H1 (cell line): Measurements from ENCODE around the gene SEMA3C. TPM values are rescaled to one million over a fixed set of nuclear protein-coding genes. Genes with fewer than 3 reads are reported as not detected.

Source experiments
- CTCF ChIA-PET: fragments of 300-600 bp; sonication (Branson Sonifier 250); formaldehyde crosslinking; loops from one replicate; lab custom pipeline; 2021; ENCODE audit not compliant: partially characterized antibody; lab: Charles Lee
- POLR2A ChIA-PET: fragments of 300-600 bp; sonication (Branson Sonifier 250); formaldehyde crosslinking; loops from one replicate; lab custom pipeline; 2021; ENCODE audit warnings: inconsistent platforms; ENCODE audit not compliant: partially characterized antibody; lab: Charles Lee
- DNase-seq, 2 experiments: peaks; one replicate each; pipeline versions ENCODE4 v3.0.0 to v3.0.0-alpha.2; 2010 to 2022; ENCODE audit warnings: low spot score in 2 of 2, low read depth in 1 of 2, mixed read lengths in 1 of 2
- FAIRE-seq: peaks from 2 replicates; lab custom pipeline; 2011; peaks lifted over from hg19 to GRCh38; lab: Jason Lieb, UNC
- H2AFZ ChIP-seq: 2 replicates; pipeline ENCODE4 v1.8.1; 2012; ENCODE audit warnings: low read length, inconsistent platforms
- H2AK5ac ChIP-seq: 2 replicates; pipeline ENCODE4 v1.6.1; 2013; ENCODE audit warnings: low read depth, low read length
- H2BK120ac ChIP-seq: replicated peaks from 2 replicates; pipeline ENCODE3; 2013; ENCODE audit warnings: low read depth, low read length, inconsistent platforms
- H2BK12ac ChIP-seq: 2 replicates; pipeline ENCODE4 v1.6.1; 2013; ENCODE audit warnings: low read depth, low read length
- H2BK15ac ChIP-seq: 2 replicates; pipeline ENCODE4 v1.6.1; 2013; ENCODE audit warnings: low read length
- H2BK20ac ChIP-seq: 2 replicates; pipeline ENCODE4 v1.6.1; 2013; ENCODE audit warnings: low read length
- H2BK5ac ChIP-seq: 2 replicates; pipeline ENCODE4 v1.6.1; 2013; ENCODE audit warnings: low read depth, low read length
- H3K14ac ChIP-seq: 2 replicates; pipeline ENCODE4 v1.6.1; 2013; ENCODE audit warnings: inconsistent platforms; ENCODE audit not compliant: insufficient read length
- H3K18ac ChIP-seq: 2 replicates; pipeline ENCODE4 v1.6.1; 2013; ENCODE audit warnings: low read length; ENCODE audit errors: extremely low read depth
- H3K23ac ChIP-seq: 2 replicates; pipeline ENCODE4 v1.6.1; 2013; ENCODE audit warnings: inconsistent platforms; ENCODE audit not compliant: insufficient read length
- H3K23me2 ChIP-seq: 2 replicates; pipeline ENCODE4 v1.6.1; 2013; ENCODE audit warnings: low read depth, low read length
- H3K27ac ChIP-seq: 2 replicates; pipeline ENCODE4 v1.6.1; 2011; ENCODE audit warnings: low read depth, low read length, inconsistent platforms
- H3K27me3 ChIP-seq, 4 experiments: replicated peaks in 1 of 4; 1 replicate in 1 of 4; 2 replicates in 3 of 4; pipeline versions ENCODE4 v1.6.1 to v1.8.1; 2011 to 2013; ENCODE audit warnings: low read length in 3 of 4, mild to moderate bottlenecking in 3 of 4, inconsistent platforms in 2 of 4, mixed read lengths in 2 of 4, moderate library complexity in 1 of 4; ENCODE audit not compliant: control insufficient read depth in 3 of 4, insufficient read depth in 3 of 4; ENCODE audit errors: extremely low read depth in 1 of 4
- H3K36me3 ChIP-seq, 4 experiments: 2 replicates each; pipeline versions ENCODE4 v1.6.1 to v1.8.1; 2011 to 2013; ENCODE audit warnings: mild to moderate bottlenecking in 4 of 4, low read length in 3 of 4, moderate library complexity in 2 of 4, control low read depth in 1 of 4, inconsistent platforms in 1 of 4; ENCODE audit not compliant: insufficient read depth in 4 of 4, control insufficient read depth in 2 of 4
- H3K4ac ChIP-seq: replicated peaks from 2 replicates; pipeline ENCODE3; 2013; ENCODE audit warnings: low read length, low read depth, mixed read lengths, inconsistent platforms; ENCODE audit not compliant: insufficient read length
- H3K4me1 ChIP-seq, 4 experiments: replicated peaks in 1 of 4; 1 replicate in 1 of 4; 2 replicates in 3 of 4; pipeline versions ENCODE4 v1.6.1 to v1.8.1; 2011 to 2013; ENCODE audit warnings: low read length in 3 of 4, inconsistent platforms in 2 of 4, mixed read lengths in 1 of 4; ENCODE audit not compliant: insufficient read depth in 4 of 4, control insufficient read depth in 3 of 4
- H3K4me2 ChIP-seq, 2 experiments: 2 replicates each; pipeline versions ENCODE4 v1.6.1 to v1.8.1; 2011 to 2013; ENCODE audit warnings: low read depth in 2 of 2, low read length in 2 of 2, control low read depth in 1 of 2, inconsistent platforms in 1 of 2, mild to moderate bottlenecking in 1 of 2; ENCODE audit not compliant: insufficient read depth in 1 of 2
- H3K4me3 ChIP-seq, 4 experiments: fragments of 200-600, 300-600 bp in 1 of 4; sonication (generic), shearing (Covaris generic), sonication (Bioruptor Twin) in 1 of 4; 2 replicates each; pipeline versions ENCODE4 v1.5.1 to v1.8.1; 2011 to 2016; ENCODE audit warnings: low read length in 4 of 4, low read depth in 3 of 4, control low read depth in 2 of 4, inconsistent platforms in 2 of 4, mild to moderate bottlenecking in 2 of 4, mixed read lengths in 1 of 4, moderate library complexity in 1 of 4; ENCODE audit not compliant: insufficient read depth in 2 of 4; ENCODE audit errors: extremely low read depth in 1 of 4
- H3K56ac ChIP-seq: replicated peaks from 2 replicates; pipeline ENCODE3; 2013; ENCODE audit warnings: low read depth, mild to moderate bottlenecking, mixed read lengths, low read length, inconsistent platforms; ENCODE audit not compliant: insufficient read length
- H3K79me1 ChIP-seq: 2 replicates; pipeline ENCODE4 v1.6.1; 2013; ENCODE audit warnings: low read depth, low read length, control low read depth
- H3K79me2 ChIP-seq, 2 experiments: 2 replicates each; pipeline versions ENCODE4 v1.6.1 to v1.8.1; 2012 to 2013; ENCODE audit warnings: low read length in 2 of 2, mild to moderate bottlenecking in 2 of 2, inconsistent platforms in 1 of 2; ENCODE audit not compliant: insufficient read depth in 2 of 2, control insufficient read depth in 1 of 2
- H3K9ac ChIP-seq, 4 experiments: replicated peaks in 1 of 4; 1 replicate in 1 of 4; 2 replicates in 3 of 4; pipeline versions ENCODE4 v1.6.1 to v1.8.1; 2011 to 2013; ENCODE audit warnings: low read depth in 3 of 4, low read length in 3 of 4, control low read depth in 2 of 4, mild to moderate bottlenecking in 2 of 4, moderate library complexity in 2 of 4, inconsistent platforms in 1 of 4; ENCODE audit errors: extremely low read depth in 1 of 4
- H3K9me3 ChIP-seq, 2 experiments: 2 replicates each; pipeline versions ENCODE4 v1.6.1 to v1.8.1; 2012 to 2013; ENCODE audit warnings: mild to moderate bottlenecking in 2 of 2, moderate library complexity in 2 of 2, control low read depth in 1 of 2, inconsistent platforms in 1 of 2, low read depth in 1 of 2, low read length in 1 of 2, mixed read lengths in 1 of 2; ENCODE audit not compliant: insufficient read depth in 2 of 2
- H4K20me1 ChIP-seq, 2 experiments: replicated peaks in 1 of 2; 2 replicates each; pipeline versions ENCODE3 to v1.8.1; 2011 to 2013; ENCODE audit warnings: inconsistent platforms in 2 of 2, low read length in 2 of 2, mild to moderate bottlenecking in 1 of 2; ENCODE audit not compliant: insufficient read depth in 2 of 2, control insufficient read depth in 1 of 2
- H4K5ac ChIP-seq: 2 replicates; pipeline ENCODE4 v1.6.1; 2013; ENCODE audit warnings: low read length, low read depth, mixed read lengths, inconsistent platforms; ENCODE audit not compliant: insufficient read length
- H4K8ac ChIP-seq: 2 replicates; pipeline ENCODE4 v1.8.0; 2013; ENCODE audit warnings: mild to moderate bottlenecking, moderate library complexity, low read length, inconsistent platforms; ENCODE audit not compliant: insufficient read depth; ENCODE audit errors: extremely low read depth
- H4K91ac ChIP-seq: replicated peaks from 2 replicates; pipeline ENCODE3; 2013; ENCODE audit warnings: low read length, mixed read lengths, inconsistent platforms; ENCODE audit not compliant: insufficient read length
- ASH2L ChIP-seq: fragments of 200-600, 300-600 bp; sonication (generic); IDR thresholded peaks from one replicate; pipeline ENCODE4 v1.7.1; 2017; ENCODE audit warnings: low read length
- CEBPB ChIP-seq: IDR thresholded peaks from 2 replicates; pipeline ENCODE4 v1.6.1; 2012; ENCODE audit warnings: low read depth, low read length
- GTF2F1 ChIP-seq: IDR thresholded peaks from 2 replicates; pipeline ENCODE4 v1.6.1; 2012; ENCODE audit warnings: low read depth, low read length, improper control_type of control experiment, borderline replicate concordance
- KDM1A ChIP-seq: fragments of 200-600, 300-600 bp; sonication (generic); IDR thresholded peaks from 2 replicates; pipeline ENCODE4 v1.7.1; 2016; ENCODE audit warnings: mild to moderate bottlenecking, low read length, borderline replicate concordance
- MAFK ChIP-seq: IDR thresholded peaks from 2 replicates; pipeline ENCODE4 v1.6.1; 2012; ENCODE audit warnings: low read depth, mild to moderate bottlenecking, improper control_type of control experiment, low read length
- POU5F1 ChIP-seq: IDR thresholded peaks from 2 replicates; pipeline ENCODE4 v1.6.1; 2011; ENCODE audit warnings: low read depth, mild to moderate bottlenecking, low read length, moderate library complexity
- SIN3A ChIP-seq, 2 experiments: IDR thresholded peaks in 1 of 2; conservative IDR thresholded peaks in 1 of 2; 2 replicates each; pipeline ENCODE4 v1.6.1; 2011 to 2012; ENCODE audit warnings: low read length in 2 of 2, improper control_type of control experiment in 1 of 2, low read depth in 1 of 2, mild to moderate bottlenecking in 1 of 2
- SIX5 ChIP-seq: IDR thresholded peaks from 2 replicates; pipeline ENCODE4 v1.6.1; 2011; ENCODE audit warnings: mild to moderate bottlenecking, low read depth, low read length
- TAF7 ChIP-seq: optimal IDR thresholded peaks from 2 replicates; pipeline ENCODE3; 2011; ENCODE audit warnings: low read depth, mild to moderate bottlenecking, inconsistent platforms, low read length, moderate library complexity, borderline replicate concordance
- WGBS, 2 experiments: shearing (Covaris generic) in 1 of 2; methylation state at CpG; one replicate each; pipeline versions ENCODE4 v1.1.6 to v1.1.7; 2013 to 2015; ENCODE audit warnings: low lambda C conversion rate in 2 of 2, mixed read lengths in 2 of 2, inconsistent platforms in 1 of 2, low coverage in 1 of 2, missing lambda C conversion rate in 1 of 2; ENCODE audit not compliant: insufficient replicate concordance in 2 of 2, insufficient coverage in 1 of 2, insufficient read length in 1 of 2; ENCODE audit errors: extremely low coverage in 1 of 2, missing lambda C conversion rate in 1 of 2; 5-methylcytosine and 5-hydroxymethylcytosine counted together
- polyA plus RNA-seq, 7 experiments: library from polyadenylated mRNA; depleted of rRNA in 3 of 7; stranded (reverse) in 5 of 7; unstranded in 2 of 7; fragments of >200 nt in 5 of 7; fragments of 200-250 nt in 2 of 7; gene quantifications; 1 replicate in 5 of 7; 2 replicates in 1 of 7; 4 replicates in 1 of 7; pipeline versions ENCODE4 v1.2.1 to v1.2.3, GENCODE V29; 2011 to 2013; ENCODE audit warnings: missing spikeins in 2 of 7, mixed read lengths in 2 of 7
- total RNA-seq: library from RNA; stranded (reverse); fragmentation: NEBNext Ultra II Directional; extraction: Animal tissue kit (Norgen Biotek cat#: 25700); gene quantifications from 2 replicates; pipeline ENCODE4 v1.2.1, GENCODE V29; 2021
- TF ChIP-seq, protein P1 (sequence below): IDR thresholded peaks from 2 replicates; pipeline ENCODE4 v1.6.1; 2012; ENCODE audit warnings: inconsistent platforms
- TF ChIP-seq, protein P2 (sequence below): IDR thresholded peaks from 2 replicates; pipeline ENCODE4 v1.6.1; 2011; ENCODE audit warnings: low read depth, mild to moderate bottlenecking, low read length; ENCODE audit not compliant: insufficient read depth

SEMA3C gene
- total and polyA plus RNA-seq, 2 of the 8 experiments (the other 6 are each of a cell fraction or from before 2014, with no cell fraction given) = 0.15 to 1.4 TPM

DNA sequence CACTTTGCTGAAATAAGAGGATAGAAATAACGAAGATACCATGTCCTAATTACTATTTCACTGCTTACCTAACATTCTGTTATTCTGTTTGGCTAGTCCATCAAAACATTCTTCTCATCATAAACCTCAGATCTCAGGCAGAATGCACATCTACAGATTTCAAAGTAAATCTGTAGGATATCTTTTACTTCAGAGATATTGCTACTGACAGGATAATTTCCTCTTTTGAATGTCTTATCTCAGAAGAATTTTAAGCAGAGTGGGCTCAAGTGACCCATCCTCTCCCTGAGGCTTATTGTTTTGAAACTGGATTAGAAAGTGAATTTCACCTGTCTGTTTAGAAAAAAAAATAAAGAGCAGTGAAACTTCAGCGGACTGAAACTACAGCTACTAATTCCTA, 83.6 kb downstream of the SEMA3C start:
- Histone ChIP-seq H2AFZ (no peak overlapping the region), H3K9me3 (no peaks in the 10 kb centered on the region), H4K20me1 (no peaks in the 10 kb centered on the region), H3K79me1 (no peaks in the 10 kb centered on the region), H3K14ac (no peak overlapping the region), H4K5ac (no peak overlapping the region), H3K23me2 (no peaks in the 10 kb centered on the region), H4K91ac (no peak overlapping the region), H3K4me3 (no peak overlapping the region), H3K23ac (no peak overlapping the region), H3K79me2 (no peaks in the 10 kb centered on the region), H3K27ac (no peak overlapping the region), H3K4me1 (no peaks in the 10 kb centered on the region), H3K18ac (no peak overlapping the region), H2BK120ac (no peak overlapping the region), H2AK5ac (no peak overlapping the region), H2BK20ac (no peak overlapping the region), H4K8ac (no peak overlapping the region), H3K56ac (no peak overlapping the region), H2BK5ac (no peak overlapping the region), H2BK12ac (no peak overlapping the region), H3K4ac (no peak overlapping the region), H3K4me2 (no peak overlapping the region), H3K27me3 (no peaks in the 10 kb centered on the region), H3K36me3 (no peaks in the 10 kb centered on the region), H3K9ac (no peak overlapping the region), H2BK15ac (no peak overlapping the region)
- WGBS, 2 experiments = 84% methylated on average over 2 of the region's 2 CpGs; no CpG with 5 or more reads in 1 of the 2 experiments
- POLR2A ChIA-PET = no interaction called here
- CTCF ChIA-PET = no interaction called here
- FAIRE-seq (no peak), DNase-seq (no peak)
- no peak for TF ChIP-seq KDM1A
- TF ChIP-seq SIX5 = no peak
- TF ChIP-seq, protein P1, sequence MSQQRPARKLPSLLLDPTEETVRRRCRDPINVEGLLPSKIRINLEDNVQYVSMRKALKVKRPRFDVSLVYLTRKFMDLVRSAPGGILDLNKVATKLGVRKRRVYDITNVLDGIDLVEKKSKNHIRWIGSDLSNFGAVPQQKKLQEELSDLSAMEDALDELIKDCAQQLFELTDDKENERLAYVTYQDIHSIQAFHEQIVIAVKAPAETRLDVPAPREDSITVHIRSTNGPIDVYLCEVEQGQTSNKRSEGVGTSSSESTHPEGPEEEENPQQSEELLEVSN = no peak
- no peak for TF ChIP-seq MAFK
- no peak for TF ChIP-seq GTF2F1
- TF ChIP-seq ASH2L = no peak
- no peak for TF ChIP-seq TAF7
- no peak for TF ChIP-seq SIN3A (conservative IDR thresholded peaks at IDR 0.05 in 1 of 2, IDR thresholded peaks at IDR 0.05 in 1 of 2; ENCODE audit: low read depth in 1 of 2, low read length in 2 of 2)
- TF ChIP-seq CEBPB = no peak
- TF ChIP-seq, protein P2, sequence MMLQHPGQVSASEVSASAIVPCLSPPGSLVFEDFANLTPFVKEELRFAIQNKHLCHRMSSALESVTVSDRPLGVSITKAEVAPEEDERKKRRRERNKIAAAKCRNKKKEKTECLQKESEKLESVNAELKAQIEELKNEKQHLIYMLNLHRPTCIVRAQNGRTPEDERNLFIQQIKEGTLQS = no peak
- TF ChIP-seq POU5F1 = no peak
